ENCODE results near the gene EXOC6B.

Gene EXOC6B

DNA sequence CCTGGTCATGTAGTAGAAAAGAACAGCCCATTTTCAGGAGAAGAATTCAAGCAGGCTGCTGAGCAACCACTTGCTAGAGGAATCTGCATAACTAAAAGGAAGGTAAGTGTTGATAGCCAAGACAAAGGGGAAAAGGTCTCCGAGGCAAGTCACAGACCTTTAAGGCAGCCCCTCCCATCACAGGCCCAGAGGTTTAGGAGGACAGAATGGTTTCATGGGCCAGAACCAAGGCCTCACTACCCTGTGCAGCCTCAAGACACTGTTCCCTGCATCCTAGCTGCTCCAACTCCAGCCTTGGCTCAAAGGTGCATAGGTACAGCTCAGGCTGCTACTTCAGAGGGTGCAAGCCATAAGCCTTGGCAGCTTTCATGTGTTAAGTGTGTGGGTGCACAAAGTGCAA is 439.5 kb downstream of the EXOC6B start:
- Histone ChIP-seq H3K9me3 (ENCODE audit: control insufficient read depth, low read length) (no peaks in the 10 kb centered on the region), H3K27me3 (replicated peaks; ENCODE audit: control insufficient read depth, insufficient read depth, low read length, poor library complexity, severe bottlenecking) (no peaks in the 10 kb centered on the region), H3K27ac (ENCODE audit: insufficient read depth, low read length, poor library complexity, severe bottlenecking) (no peak overlapping the region), H3K4me1 (ENCODE audit: control insufficient read depth, insufficient read depth, low read length, poor library complexity, severe bottlenecking) (no peaks in the 10 kb centered on the region), H3K4me3 (ENCODE audit: insufficient read depth, low read depth, low read length, poor library complexity, severe bottlenecking) (no peak overlapping the region), H3K36me3 (ENCODE audit: control insufficient read depth, insufficient read depth, low read length) (no peaks in the 10 kb centered on the region)
- DNase-seq, result no peak

DNA sequence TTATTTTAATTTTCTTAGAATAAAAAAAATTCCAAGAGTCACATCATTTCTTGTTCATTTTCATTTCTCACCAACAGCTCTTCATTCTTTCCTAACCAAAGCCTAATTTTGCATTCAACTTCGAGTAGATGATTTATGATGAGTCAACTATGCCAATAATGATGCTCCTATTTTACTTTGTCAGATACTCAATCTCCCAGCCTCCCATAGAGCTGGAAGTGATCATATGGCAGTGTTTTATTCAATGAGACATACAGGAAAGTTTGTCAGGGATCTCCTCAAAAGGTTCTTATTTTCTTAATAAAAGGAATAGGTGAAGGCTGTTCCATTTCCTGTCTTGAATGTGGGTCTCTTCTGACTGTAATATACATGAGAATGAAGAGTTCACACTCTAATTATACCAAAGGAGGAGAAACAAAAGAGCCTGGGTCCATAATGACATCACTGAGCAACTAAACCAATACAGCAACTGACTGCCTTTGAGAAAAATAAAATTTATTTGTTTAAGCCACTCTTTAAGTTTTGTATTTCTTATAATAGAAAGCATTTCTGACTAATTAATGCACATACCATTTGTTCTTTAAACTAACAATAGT is 447.0 kb downstream of the EXOC6B start:
- no peak for DNase-seq
- H3K4me1 ChIP-seq (ENCODE audit: control insufficient read depth, insufficient read depth, low read length, poor library complexity, severe bottlenecking), result no peaks in the 10 kb centered on the region
- H3K27ac ChIP-seq (ENCODE audit: insufficient read depth, low read length, poor library complexity, severe bottlenecking), result no peak overlapping the region
- no peaks in the 10 kb centered on the region for H3K9me3 ChIP-seq (ENCODE audit: control insufficient read depth, low read length)
- no peaks in the 10 kb centered on the region for H3K36me3 ChIP-seq (ENCODE audit: control insufficient read depth, insufficient read depth, low read length)
- H3K4me3 ChIP-seq (ENCODE audit: insufficient read depth, low read depth, low read length, poor library complexity, severe bottlenecking), result no peak overlapping the region
- no peaks in the 10 kb centered on the region for H3K27me3 ChIP-seq (replicated peaks; ENCODE audit: control insufficient read depth, insufficient read depth, low read length, poor library complexity, severe bottlenecking)

DNA sequence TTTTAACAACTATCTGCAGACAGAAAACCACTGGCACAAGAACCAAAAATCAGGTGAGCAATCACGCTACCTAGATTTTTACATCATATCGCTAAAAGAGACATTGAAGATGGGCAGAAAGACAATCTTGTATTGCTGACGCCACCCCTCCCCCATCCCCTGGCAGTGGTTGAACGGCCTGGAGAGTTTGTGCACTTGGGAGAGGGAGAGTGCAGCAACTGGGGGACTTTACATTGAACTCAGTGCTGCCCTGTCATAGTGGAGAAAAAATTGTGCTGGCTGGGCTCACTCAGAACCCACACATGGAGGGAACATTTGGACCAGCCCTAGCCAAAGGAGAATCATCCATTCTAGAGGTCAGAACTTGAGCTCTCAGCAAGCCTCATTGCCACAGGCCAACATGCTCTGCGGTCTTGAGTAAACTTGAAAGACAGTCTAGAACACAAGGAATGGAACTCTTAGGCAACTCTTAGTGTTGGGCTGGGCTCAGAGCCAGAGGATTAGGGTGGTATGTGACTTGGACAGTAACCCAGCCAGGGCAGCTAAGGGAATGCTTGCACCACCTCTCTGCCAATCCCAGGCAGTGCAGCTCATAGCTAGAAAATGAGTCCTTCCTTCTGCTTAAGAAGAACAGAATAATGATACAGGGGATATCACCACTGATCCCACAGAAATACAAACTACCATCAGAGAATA is 458.2 kb downstream of the EXOC6B start:
- H3K36me3 ChIP-seq (ENCODE audit: control insufficient read depth, insufficient read depth, low read length), result no peaks in the 10 kb centered on the region
- H3K27me3 ChIP-seq (replicated peaks; ENCODE audit: control insufficient read depth, insufficient read depth, low read length, poor library complexity, severe bottlenecking), result no peaks in the 10 kb centered on the region
- no peaks in the 10 kb centered on the region for H3K9me3 ChIP-seq (ENCODE audit: control insufficient read depth, low read length)
- no peaks in the 10 kb centered on the region for H3K4me1 ChIP-seq (ENCODE audit: control insufficient read depth, insufficient read depth, low read length, poor library complexity, severe bottlenecking)
- H3K4me3 ChIP-seq (ENCODE audit: insufficient read depth, low read depth, low read length, poor library complexity, severe bottlenecking), result no peak overlapping the region
- H3K27ac ChIP-seq (ENCODE audit: insufficient read depth, low read length, poor library complexity, severe bottlenecking), result no peak overlapping the region
- no peak for DNase-seq

DNA sequence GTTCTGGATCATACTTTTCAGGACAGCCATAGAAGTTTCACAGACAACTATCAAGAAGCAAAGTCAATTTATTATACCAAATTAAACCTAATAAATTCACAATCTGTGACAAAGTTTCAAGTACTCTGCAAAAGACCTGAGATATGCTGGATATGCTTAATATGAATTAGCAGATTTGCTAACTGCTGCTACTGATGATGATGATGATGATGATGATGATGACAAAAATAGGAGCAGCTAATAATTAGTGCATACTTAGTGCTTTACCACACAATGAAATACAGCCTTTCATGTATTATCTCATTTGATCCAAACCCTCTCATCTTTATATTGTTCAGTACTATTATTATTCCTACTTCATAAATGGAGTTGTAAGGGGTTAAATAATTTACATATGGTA is 462.4 kb downstream of the EXOC6B start:
- H3K27me3 ChIP-seq (replicated peaks; ENCODE audit: control insufficient read depth, insufficient read depth, low read length, poor library complexity, severe bottlenecking), result no peaks in the 10 kb centered on the region
- no peaks in the 10 kb centered on the region for H3K4me1 ChIP-seq (ENCODE audit: control insufficient read depth, insufficient read depth, low read length, poor library complexity, severe bottlenecking)
- H3K27ac ChIP-seq (ENCODE audit: insufficient read depth, low read length, poor library complexity, severe bottlenecking), result no peak overlapping the region
- no peak overlapping the region for H3K4me3 ChIP-seq (ENCODE audit: insufficient read depth, low read depth, low read length, poor library complexity, severe bottlenecking)
- H3K36me3 ChIP-seq (ENCODE audit: control insufficient read depth, insufficient read depth, low read length), result no peaks in the 10 kb centered on the region
- no peaks in the 10 kb centered on the region for H3K9me3 ChIP-seq (ENCODE audit: control insufficient read depth, low read length)
- DNase-seq, result no peak

DNA sequence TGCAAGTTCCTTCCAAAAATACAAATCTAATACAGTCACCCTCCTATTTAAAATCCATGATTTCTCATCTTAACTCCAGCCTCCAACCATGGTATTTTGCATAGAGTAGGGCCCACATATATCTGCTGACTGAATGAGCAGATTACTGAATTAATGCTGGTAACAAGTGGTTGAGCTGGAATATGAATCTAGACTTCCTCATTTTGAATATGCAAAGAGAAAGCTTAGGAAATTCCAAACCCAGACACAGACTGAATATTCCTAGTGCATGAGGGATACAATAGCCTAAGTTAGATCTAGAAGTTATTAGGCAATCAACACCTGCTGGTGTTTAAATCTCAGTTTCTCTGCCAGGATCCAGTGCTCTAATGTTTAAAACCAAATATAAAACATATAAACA is 463.1 kb downstream of the EXOC6B start:
- H3K4me3 ChIP-seq (ENCODE audit: insufficient read depth, low read depth, low read length, poor library complexity, severe bottlenecking), result no peak overlapping the region
- H3K27me3 ChIP-seq (replicated peaks; ENCODE audit: control insufficient read depth, insufficient read depth, low read length, poor library complexity, severe bottlenecking), result no peaks in the 10 kb centered on the region
- no peaks in the 10 kb centered on the region for H3K36me3 ChIP-seq (ENCODE audit: control insufficient read depth, insufficient read depth, low read length)
- no peak for DNase-seq
- H3K9me3 ChIP-seq (ENCODE audit: control insufficient read depth, low read length), result no peaks in the 10 kb centered on the region
- no peaks in the 10 kb centered on the region for H3K4me1 ChIP-seq (ENCODE audit: control insufficient read depth, insufficient read depth, low read length, poor library complexity, severe bottlenecking)
- H3K27ac ChIP-seq (ENCODE audit: insufficient read depth, low read length, poor library complexity, severe bottlenecking), result no peak overlapping the region

DNA sequence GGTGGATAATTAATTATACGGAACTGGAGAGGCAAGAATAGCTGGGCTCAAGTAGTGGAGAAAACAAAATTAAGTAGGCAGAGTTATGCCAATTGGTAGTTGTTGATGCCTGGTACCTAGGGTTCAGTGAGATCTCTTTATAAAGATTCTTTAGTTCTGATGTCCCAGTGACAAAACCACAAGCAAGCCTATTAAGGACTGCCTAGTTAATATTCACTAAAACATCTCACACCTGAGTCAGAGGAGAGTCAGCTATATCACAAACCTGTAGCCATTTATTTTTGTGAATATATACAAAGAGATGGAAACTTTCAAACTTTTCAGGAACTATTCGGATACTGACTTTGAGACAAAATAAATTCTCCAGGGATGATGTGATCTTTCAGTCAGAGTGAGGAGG is 464.3 kb downstream of the EXOC6B start:
- DNase-seq, result no peak

DNA sequence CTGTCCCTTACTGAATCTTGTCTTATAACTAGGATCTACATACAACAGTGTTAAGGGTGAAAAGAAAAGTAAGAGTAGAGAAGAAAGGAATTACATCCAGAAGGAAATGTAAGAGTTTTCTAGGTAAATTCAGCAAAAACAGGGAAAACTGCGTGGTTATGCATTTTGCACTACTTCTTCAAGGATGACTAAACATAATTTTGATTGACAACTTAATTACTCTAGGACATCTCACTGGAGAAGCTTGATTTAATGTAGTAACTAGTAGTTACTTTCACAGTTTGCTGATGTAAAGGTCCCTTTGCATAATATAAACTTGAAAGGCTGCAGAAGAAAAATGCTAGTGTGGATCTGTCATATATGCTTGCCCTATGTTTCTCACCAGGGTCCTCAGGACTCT is 464.8 kb downstream of the EXOC6B start:
- Histone ChIP-seq H3K27me3 (replicated peaks; ENCODE audit: control insufficient read depth, insufficient read depth, low read length, poor library complexity, severe bottlenecking) (no peaks in the 10 kb centered on the region), H3K9me3 (ENCODE audit: control insufficient read depth, low read length) (no peaks in the 10 kb centered on the region), H3K36me3 (ENCODE audit: control insufficient read depth, insufficient read depth, low read length) (no peaks in the 10 kb centered on the region), H3K27ac (ENCODE audit: insufficient read depth, low read length, poor library complexity, severe bottlenecking) (no peak overlapping the region), H3K4me3 (ENCODE audit: insufficient read depth, low read depth, low read length, poor library complexity, severe bottlenecking) (no peak overlapping the region), H3K4me1 (ENCODE audit: control insufficient read depth, insufficient read depth, low read length, poor library complexity, severe bottlenecking) (no peaks in the 10 kb centered on the region)
- DNase-seq, result no peak

More for the DNA sequence above, 464.3 kb downstream of the EXOC6B start:
- Histone ChIP-seq H3K27me3 (replicated peaks; ENCODE audit: control insufficient read depth, insufficient read depth, low read length, poor library complexity, severe bottlenecking) (no peaks in the 10 kb centered on the region), H3K9me3 (ENCODE audit: control insufficient read depth, low read length) (no peaks in the 10 kb centered on the region), H3K4me3 (ENCODE audit: insufficient read depth, low read depth, low read length, poor library complexity, severe bottlenecking) (no peak overlapping the region), H3K36me3 (ENCODE audit: control insufficient read depth, insufficient read depth, low read length) (no peaks in the 10 kb centered on the region), H3K4me1 (ENCODE audit: control insufficient read depth, insufficient read depth, low read length, poor library complexity, severe bottlenecking) (no peaks in the 10 kb centered on the region), H3K27ac (ENCODE audit: insufficient read depth, low read length, poor library complexity, severe bottlenecking) (no peak overlapping the region)

DNA sequence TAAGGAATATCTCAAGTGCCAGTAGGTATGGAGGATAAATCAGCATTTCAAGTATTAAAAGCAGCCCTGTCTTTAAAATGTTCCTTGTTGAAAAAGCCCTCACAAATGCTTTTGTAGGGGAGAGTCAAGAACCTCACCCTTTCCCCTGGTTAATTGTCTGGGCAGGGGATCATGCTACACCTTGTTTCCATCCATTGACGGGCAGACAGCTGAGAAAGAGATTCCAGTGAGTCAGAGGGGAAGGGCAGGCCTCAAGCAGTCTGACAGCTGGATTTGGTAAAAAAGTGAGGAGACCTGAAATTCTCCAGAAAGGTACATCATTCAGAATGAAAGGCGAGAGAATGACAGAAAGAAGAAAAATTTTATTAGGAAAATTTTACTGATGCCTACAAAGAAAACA is 475.0 kb downstream of the EXOC6B start:
- H3K4me1 ChIP-seq (ENCODE audit: control insufficient read depth, insufficient read depth, low read length, poor library complexity, severe bottlenecking), result no peaks in the 10 kb centered on the region
- H3K27me3 ChIP-seq (replicated peaks; ENCODE audit: control insufficient read depth, insufficient read depth, low read length, poor library complexity, severe bottlenecking), result no peaks in the 10 kb centered on the region
- no peak for DNase-seq
- no peak overlapping the region for H3K27ac ChIP-seq (ENCODE audit: insufficient read depth, low read length, poor library complexity, severe bottlenecking)
- no peaks in the 10 kb centered on the region for H3K36me3 ChIP-seq (ENCODE audit: control insufficient read depth, insufficient read depth, low read length)
- H3K4me3 ChIP-seq (ENCODE audit: insufficient read depth, low read depth, low read length, poor library complexity, severe bottlenecking), result no peak overlapping the region
- H3K9me3 ChIP-seq (ENCODE audit: control insufficient read depth, low read length), result no peaks in the 10 kb centered on the region

DNA sequence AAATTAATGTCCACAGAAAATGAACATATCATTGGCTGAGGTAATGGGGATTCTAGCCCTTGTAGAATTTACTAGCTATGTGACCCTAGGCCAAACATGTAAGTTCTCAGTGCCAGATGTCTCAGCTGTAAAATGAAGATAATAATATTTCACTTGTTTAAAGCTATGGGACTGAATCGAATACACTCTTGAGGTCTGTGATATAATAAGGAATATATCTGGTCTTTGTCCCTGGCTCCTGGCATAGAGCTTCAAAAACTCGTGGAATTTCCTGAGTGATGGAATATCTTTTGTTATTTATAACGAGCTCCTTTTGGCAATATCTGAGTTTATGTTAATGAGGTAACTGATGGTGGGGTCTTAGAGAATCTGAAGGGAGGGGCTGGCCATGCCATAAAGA is 476.8 kb downstream of the EXOC6B start:
- Histone ChIP-seq H3K4me3 (ENCODE audit: insufficient read depth, low read depth, low read length, poor library complexity, severe bottlenecking) (no peak overlapping the region), H3K27ac (ENCODE audit: insufficient read depth, low read length, poor library complexity, severe bottlenecking) (no peak overlapping the region), H3K4me1 (ENCODE audit: control insufficient read depth, insufficient read depth, low read length, poor library complexity, severe bottlenecking) (no peaks in the 10 kb centered on the region)

DNA sequence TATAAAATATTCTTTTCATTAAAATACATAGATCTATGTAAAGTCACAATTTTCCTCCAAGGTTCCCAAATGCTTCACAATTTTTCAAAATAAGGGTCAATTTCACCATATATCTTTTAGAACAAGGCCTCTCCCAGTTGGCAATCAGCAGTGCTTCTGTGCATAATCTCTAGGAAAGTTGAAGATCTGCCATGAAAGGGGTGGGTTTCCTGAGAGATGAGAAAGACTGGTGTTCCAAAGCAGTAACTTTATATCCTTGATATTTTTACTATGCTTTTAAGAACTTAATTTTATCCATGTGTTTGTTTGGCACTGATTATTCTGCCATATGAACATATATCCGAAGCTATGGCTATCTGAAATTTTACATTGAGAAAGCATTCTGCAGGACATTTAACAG is 478.8 kb downstream of the EXOC6B start:
- no peaks in the 10 kb centered on the region for H3K27me3 ChIP-seq (replicated peaks; ENCODE audit: control insufficient read depth, insufficient read depth, low read length, poor library complexity, severe bottlenecking)
- no peak overlapping the region for H3K27ac ChIP-seq (ENCODE audit: insufficient read depth, low read length, poor library complexity, severe bottlenecking)
- no peaks in the 10 kb centered on the region for H3K9me3 ChIP-seq (ENCODE audit: control insufficient read depth, low read length)
- H3K4me3 ChIP-seq (ENCODE audit: insufficient read depth, low read depth, low read length, poor library complexity, severe bottlenecking), result no peak overlapping the region
- no peaks in the 10 kb centered on the region for H3K36me3 ChIP-seq (ENCODE audit: control insufficient read depth, insufficient read depth, low read length)
- H3K4me1 ChIP-seq (ENCODE audit: control insufficient read depth, insufficient read depth, low read length, poor library complexity, severe bottlenecking), result no peaks in the 10 kb centered on the region
- DNase-seq, result no peak

More for the DNA sequence above, 476.8 kb downstream of the EXOC6B start:
- no peaks in the 10 kb centered on the region for H3K36me3 ChIP-seq (ENCODE audit: control insufficient read depth, insufficient read depth, low read length)
- no peaks in the 10 kb centered on the region for H3K27me3 ChIP-seq (replicated peaks; ENCODE audit: control insufficient read depth, insufficient read depth, low read length, poor library complexity, severe bottlenecking)
- no peak for DNase-seq
- no peaks in the 10 kb centered on the region for H3K9me3 ChIP-seq (ENCODE audit: control insufficient read depth, low read length)

Measured in effector memory CD4-positive, alpha-beta T cell (primary cell).